GM21447 (cell line): ENCODE measurements around the gene ZNF333.
"Not testable (repeated sequence)": the region's sequence is repeated elsewhere in the genome, so short reads cannot be mapped to it uniquely, and the experiment has no call there.

Experiments used
- ATAC-seq: cut with Tn5 transposase; IDR thresholded peaks from one replicate; pipeline ENCODE4 v1.9.1; 2021; ENCODE audit not compliant: unreplicated experiment

ZNF333 gene

GRCh38 chr19:14767466-14767971 is 77.7 kb downstream of the ZNF333 start:
- ATAC-seq: no peak

DNA sequence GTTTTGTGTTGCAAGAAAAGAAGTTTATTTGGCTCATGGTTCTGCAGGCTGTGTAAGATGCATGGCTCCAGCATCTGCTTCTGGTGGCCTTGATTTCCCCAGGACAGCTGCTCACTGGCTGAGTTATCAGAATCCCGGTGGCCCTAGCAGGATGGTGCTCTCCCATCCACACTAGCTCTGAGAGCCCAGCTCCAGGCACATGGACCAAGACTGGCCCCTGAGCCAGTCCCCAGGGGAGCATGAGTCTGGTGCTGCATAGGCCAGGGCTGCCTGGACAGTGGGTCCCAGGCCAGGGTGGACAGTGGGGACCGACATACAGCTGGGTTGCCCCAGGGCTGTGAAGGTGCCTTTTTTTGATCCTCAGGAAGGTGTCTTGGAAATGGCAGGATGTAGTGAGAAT is 78.2 kb downstream of the ZNF333 start:
- no peak for ATAC-seq

DNA sequence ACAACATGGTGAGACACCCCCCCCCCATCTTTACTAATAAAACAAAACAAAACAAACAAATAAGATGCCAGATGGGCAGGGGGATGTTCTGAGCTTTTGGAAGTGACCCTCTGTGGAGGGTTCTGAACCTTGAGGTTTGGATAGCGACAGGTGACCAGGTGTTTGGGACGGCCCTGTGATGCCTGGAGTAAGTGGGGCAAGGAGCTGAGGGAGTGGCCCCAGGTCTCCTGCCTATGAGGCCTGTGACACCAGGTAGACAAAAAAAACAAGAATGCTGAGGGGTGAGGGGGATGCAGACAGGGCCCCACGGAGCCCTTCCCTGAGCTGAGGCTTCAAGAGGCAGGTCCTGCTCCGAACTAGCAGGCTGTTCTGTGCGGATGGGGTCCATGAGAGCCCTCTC is 79.4 kb downstream of the ZNF333 start:
- ATAC-seq: no peak

- ATAC-seq: no peak
These were observed 80.3 kb downstream of the ZNF333 start for GRCh38 chr19:14770136-14770535.

DNA sequence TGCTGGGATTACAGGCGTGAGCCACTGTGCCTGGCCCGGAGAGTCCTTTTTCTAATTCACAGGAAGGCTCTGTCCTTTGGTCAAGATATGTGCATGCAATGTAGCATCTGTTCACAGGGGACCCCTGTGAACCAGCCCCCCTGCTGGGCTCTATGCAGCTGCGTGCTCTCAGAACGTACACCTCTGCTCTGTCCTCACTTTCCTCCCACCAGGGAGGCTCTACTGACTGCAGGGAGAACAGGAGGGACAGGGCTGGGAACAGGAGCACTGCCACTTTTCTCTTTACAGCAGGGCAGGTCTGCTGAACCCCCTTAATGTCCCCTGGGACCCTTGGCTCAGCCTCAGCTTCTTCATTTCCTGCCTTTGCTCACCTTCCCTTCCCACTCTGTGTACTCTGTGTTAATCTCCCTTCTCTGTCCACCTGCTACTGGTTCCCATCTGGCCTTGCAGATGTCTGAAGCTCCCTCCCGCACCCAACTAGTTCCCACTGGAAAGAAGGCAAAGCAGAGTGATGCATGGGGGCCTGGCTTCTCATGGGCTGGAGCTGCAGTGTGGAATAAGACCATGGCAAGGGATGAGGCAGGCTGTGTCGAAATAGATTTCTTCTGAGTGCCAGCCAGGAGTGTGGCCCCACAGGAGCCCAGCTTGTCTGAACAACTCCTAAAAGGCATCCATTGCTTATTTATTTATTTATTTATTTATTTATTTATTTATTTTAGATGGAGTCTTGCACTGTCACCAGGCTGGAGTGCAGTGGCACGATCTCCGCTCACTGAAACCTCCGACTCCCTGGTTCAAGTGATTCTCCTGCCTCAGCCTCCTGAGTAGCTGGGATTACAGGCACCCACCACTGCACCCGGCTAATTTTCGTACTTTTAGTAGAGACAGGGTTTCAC is 81.3 kb downstream of the ZNF333 start:
- no peak for ATAC-seq

DNA sequence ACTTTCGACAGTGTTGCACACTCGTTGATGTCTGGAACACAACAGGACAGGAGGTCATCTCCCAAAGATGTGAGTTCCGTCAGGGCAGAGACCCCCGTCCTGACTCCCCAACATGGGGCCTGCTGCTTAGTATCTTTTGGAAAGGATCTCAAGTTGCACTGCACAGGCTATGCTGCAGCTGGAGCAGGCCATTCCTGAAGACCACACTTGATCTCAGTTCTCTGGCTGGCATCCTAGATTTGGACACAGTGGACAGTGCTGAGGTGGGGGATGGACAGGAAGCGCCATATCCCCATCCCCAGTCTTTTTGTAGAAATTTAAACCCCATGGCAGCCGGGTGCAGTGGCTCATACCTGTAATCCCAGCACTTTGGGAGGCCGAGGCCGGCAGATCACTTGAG is 82.6 kb downstream of the ZNF333 start:
- ATAC-seq: no peak

DNA sequence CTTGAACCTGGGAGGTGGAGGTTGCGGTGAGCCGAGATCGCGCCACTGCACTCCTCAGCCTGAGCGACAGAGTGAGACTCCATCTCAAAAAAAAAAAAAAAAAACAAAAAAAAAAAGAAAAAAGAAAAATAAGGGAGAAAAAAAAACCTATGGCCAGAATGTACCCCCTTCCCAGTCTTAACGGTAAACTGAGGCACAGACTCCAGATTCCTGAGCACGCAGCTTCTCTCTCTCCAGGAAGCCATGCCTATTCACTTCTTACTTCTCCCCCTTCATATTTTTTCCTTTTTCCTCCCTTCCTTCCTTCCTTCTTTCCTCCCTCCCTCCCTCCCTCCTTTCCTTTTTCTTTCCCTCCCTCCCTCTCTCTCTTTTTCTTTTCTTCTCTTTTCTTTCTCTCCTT is 83.1 kb downstream of the ZNF333 start:
- ATAC-seq: no peak

- ATAC-seq: not testable (repeated sequence)
These were observed 83.9 kb downstream of the ZNF333 start for GRCh38 chr19:14773722-14774121.

DNA sequence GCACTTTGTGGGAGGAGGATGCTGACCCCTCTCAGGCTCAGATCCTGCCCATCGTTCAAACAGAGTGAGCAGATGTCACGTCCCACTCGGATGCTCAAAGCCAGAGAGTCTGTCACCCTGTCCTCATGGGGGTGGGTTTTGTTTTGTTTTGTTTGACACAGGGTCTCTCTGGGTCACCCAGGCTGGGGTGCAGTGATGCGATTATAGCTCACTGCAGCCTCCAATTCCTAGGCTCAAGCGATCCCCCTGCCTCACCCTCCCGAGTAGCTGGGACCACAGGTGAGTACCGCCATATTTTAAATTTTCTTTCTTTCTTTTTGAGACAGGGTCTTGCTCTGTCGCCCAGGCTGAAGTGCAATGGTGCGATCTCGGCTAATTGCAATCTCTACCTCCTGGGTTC is 84.5 kb downstream of the ZNF333 start:
- ATAC-seq: no peak

DNA sequence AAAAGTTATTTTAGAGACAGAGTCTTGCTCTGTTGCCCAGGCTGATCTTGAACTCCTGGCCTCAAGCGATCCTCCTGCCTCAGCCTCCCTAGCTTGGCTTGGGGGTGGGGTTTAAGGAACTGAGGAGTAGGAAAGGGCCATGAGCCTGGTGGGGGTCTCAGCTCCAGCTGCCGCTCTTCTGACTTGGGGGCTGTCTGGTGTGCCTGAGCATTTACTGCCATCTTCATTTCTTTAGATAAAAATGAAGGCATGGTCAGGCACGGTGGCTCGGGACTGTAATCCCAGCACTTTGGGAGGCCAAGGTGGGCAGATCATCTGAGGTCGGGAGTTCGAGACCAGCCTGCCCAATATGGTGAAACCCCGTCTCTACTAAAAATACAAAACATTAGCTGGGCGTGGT is 85.5 kb downstream of the ZNF333 start:
- not testable (repeated sequence) for ATAC-seq

GRCh38 chr19:14775869-14776586 is 86.2 kb downstream of the ZNF333 start:
- ATAC-seq: no peak

DNA sequence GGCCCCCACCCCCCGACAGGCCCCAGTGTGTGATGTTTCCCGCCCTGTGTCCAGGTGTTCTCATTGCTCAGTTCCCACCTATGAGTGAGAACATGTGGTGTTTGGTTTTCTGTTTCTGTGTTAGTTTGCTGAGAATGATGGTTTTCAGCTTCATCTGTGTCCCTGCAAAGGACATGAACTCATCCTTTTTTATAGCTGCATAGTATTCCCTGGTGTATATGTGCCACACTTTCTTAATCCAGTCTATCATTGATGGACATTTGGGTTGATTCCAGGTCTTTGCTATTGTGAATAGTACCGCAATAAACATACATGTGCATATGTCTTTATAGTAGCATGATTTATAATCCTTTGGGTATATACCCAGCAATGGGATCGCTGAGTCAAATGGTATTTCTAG is 87.8 kb downstream of the ZNF333 start:
- ATAC-seq: not testable (repeated sequence)

- ATAC-seq: not testable (repeated sequence)
These were observed 88.4 kb downstream of the ZNF333 start, which contains the start of gene ADGRE2 for GRCh38 chr19:14778110-14778845. ADGRE2 (minus strand) TSS chr19:14778560; CDS start chr19:14776756, 1,804 bp downstream.

- ATAC-seq: no peak
These were observed 89.3 kb downstream of the ZNF333 start for GRCh38 chr19:14779151-14779550.

DNA sequence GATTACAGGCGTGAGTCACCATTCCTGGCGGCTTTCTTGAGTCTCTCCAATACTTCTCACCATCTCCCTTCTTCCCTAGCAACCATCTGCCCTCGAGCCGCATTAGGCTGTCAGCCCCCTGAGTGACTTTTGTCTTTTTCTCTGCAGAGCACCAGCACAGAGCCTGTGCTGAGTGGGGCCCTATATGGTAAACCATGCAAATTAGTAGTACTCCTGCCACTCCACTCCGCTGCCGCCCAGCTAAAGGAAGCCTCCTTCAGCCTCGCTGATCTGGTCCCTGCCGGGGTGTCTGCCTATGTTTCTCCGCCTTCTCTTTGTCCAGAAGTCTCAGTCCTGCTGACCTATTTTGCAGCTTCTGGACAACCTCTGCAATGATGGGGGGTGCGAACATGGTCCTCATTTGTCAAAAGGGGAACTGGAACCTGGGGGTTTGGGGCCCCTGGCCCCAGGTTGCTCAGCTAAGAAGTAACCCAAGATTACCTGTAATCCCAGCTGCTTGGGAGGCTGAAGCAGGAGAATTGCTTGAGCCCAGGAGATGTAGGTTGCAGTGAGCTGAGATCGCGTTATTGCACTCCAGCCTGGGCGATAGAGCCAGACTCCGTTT is 90.9 kb downstream of the ZNF333 start:
- not testable (repeated sequence) for ATAC-seq

GRCh38 chr19:14781713-14782536 is 92.1 kb downstream of the ZNF333 start:
- not testable (repeated sequence) for ATAC-seq

DNA sequence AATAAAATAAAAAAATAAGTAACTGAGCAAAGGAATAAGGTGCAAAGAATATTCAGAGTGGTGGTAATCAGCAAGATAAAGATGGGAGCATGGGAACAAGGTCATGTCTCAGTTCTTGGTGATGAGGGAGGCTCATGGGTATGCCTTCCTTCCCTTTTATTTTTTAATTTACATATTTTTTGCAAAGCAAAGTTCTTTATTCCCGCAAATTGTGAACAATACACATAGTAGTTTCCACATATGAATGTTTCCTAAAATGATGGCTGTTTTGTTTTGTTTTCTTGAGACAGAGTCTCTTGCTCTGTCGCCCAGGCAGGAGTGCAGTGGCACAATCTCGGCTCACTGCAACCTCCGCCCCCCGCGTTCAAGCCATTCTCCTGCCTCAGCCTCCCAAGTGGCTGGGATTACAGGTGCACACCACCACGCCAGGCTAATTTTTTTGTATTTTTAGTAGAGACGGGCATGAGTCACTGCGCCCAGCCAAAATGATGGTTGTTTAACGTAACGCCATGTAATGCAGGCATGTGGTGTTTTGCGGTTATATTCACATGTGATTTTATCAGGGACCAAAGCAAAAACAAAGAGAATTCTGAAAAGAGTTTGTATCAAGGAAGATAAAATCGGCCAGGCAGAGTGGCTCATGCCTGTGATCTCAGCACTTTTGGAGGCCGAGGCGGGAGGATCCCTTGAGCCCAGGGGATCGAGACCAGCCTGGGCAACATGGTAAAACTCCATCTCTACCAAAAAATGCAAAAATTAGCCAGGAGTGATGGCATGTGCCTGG is 93.0 kb downstream of the ZNF333 start:
- no peak for ATAC-seq
